GM12878 (cell line): ENCODE measurements around the gene BNC2. TPM values are rescaled to one million over a fixed set of nuclear protein-coding genes. Genes with fewer than 3 reads are reported as not detected.

Experiments
- ATAC-seq: fragments of 200-7000 bp; cut with Tn5 transposase; 3 replicates; pipeline ENCODE4 v1.9.1; 2020; ENCODE audit warnings: mild to moderate bottlenecking, moderate library complexity
- BruUV-seq: library from RNA; stranded (reverse); fragments of 400-500 nt; replicated peaks from 2 replicates; lab custom pipeline; 2021; lab: Mats Ljungman, UMichigan
- CTCF ChIA-PET: fragments of 300-600 bp; sonication (Branson Sonifier 250); formaldehyde crosslinking; extraction: SDS; loops from one replicate; lab custom pipeline; 2021; ENCODE audit warnings: inconsistent platforms; lab: Yijun Ruan, JAX
- POLR2A ChIA-PET: fragments of 350-600 bp; formaldehyde crosslinking; extraction: SDS; loops from one replicate; lab custom pipeline; 2021; ENCODE audit warnings: inconsistent platforms; lab: Charles Lee
- RAD21 ChIA-PET: fragments of 300-600 bp; sonication (Branson Sonifier 250); formaldehyde crosslinking; loops from one replicate; lab custom pipeline; 2023; ENCODE audit warnings: antibody characterized with exemption; ENCODE audit not compliant: unreplicated experiment; lab: Charles Lee
- SMC1A ChIA-PET: fragments of 300-600 bp; sonication (Branson Sonifier 250); formaldehyde crosslinking; loops from one replicate; lab custom pipeline; 2023; ENCODE audit not compliant: unreplicated experiment, uncharacterized antibody; lab: Charles Lee
- DNase-seq: peaks from one replicate; pipeline ENCODE4 v3.0.0-alpha.2; 2011; ENCODE audit warnings: low read depth, low spot score
- FAIRE-seq: peaks from 3 replicates; lab custom pipeline; 2011; peaks lifted over from hg19 to GRCh38; lab: Jason Lieb, UNC
- H2AFZ ChIP-seq: 2 replicates; pipeline ENCODE4 v1.6.0; 2011; ENCODE audit warnings: low read depth, low read length, control low read depth; ENCODE audit not compliant: control insufficient read depth
- H3K27ac ChIP-seq: 2 replicates; pipeline ENCODE4 v1.5.1; 2011; ENCODE audit warnings: control low read depth; ENCODE audit not compliant: control insufficient read depth, insufficient read depth
- H3K27me3 ChIP-seq, 2 experiments: replicated peaks in 1 of 2; 2 replicates each; pipeline versions ENCODE4 v1.6.0 to v1.6.1; 2011; ENCODE audit warnings: low read length in 1 of 2; ENCODE audit not compliant: control insufficient read depth in 2 of 2, insufficient read depth in 2 of 2
- H3K36me3 ChIP-seq, 2 experiments: 2 replicates each; pipeline ENCODE4 v1.5.1; 2011; ENCODE audit warnings: low read length in 1 of 2; ENCODE audit not compliant: control insufficient read depth in 2 of 2, insufficient read depth in 2 of 2
- H3K4me1 ChIP-seq: 2 replicates; pipeline ENCODE4 v1.6.1; 2011; ENCODE audit warnings: mild to moderate bottlenecking, low read length, moderate library complexity, mixed read lengths; ENCODE audit not compliant: control insufficient read depth, insufficient read depth
- H3K4me2 ChIP-seq: 2 replicates; pipeline ENCODE4 v1.6.0; 2011; ENCODE audit warnings: control low read depth; ENCODE audit not compliant: control insufficient read depth, insufficient read depth
- H3K4me3 ChIP-seq: fragments of 200-600 bp; sonication (generic); 2 replicates; pipeline ENCODE4 v1.5.1; 2016
- H3K79me2 ChIP-seq: 2 replicates; pipeline ENCODE4 v1.6.0; 2011; ENCODE audit warnings: low read length; ENCODE audit not compliant: control insufficient read depth, insufficient read depth
- H3K9ac ChIP-seq: 2 replicates; pipeline ENCODE4 v1.8.0; 2011; ENCODE audit warnings: low read length, control low read depth, mixed read lengths; ENCODE audit not compliant: control insufficient read depth, insufficient read depth
- H3K9me3 ChIP-seq: replicated peaks from 3 replicates; pipeline ENCODE4 v1.5.1; 2011; ENCODE audit warnings: mild to moderate bottlenecking, low read length; ENCODE audit not compliant: control insufficient read depth, insufficient read depth
- H4K20me1 ChIP-seq: 2 replicates; pipeline ENCODE4 v1.6.0; 2011; ENCODE audit not compliant: control insufficient read depth, insufficient read depth
- ASH2L ChIP-seq: fragments of 300-600, 200-600 bp; sonication (generic); IDR thresholded peaks from 2 replicates; pipeline ENCODE4 v1.6.1; 2017; ENCODE audit warnings: low read depth, mild to moderate bottlenecking, borderline replicate concordance
- CBFB ChIP-seq: IDR thresholded peaks from 2 replicates; pipeline ENCODE4 v1.6.1; 2016; ENCODE audit warnings: antibody characterized with exemption, low read depth
- CHD2 ChIP-seq: IDR thresholded peaks from 2 replicates; pipeline ENCODE4 v1.6.1; 2011; ENCODE audit warnings: low read depth, low read length, improper control_type of control experiment, borderline replicate concordance
- CREB1 ChIP-seq: IDR thresholded peaks from 2 replicates; pipeline ENCODE4 v1.6.1; 2012; ENCODE audit warnings: low read depth, mild to moderate bottlenecking, inconsistent platforms
- JUND ChIP-seq: IDR thresholded peaks from 2 replicates; pipeline ENCODE4 v1.6.1; 2012; ENCODE audit warnings: low read depth, mild to moderate bottlenecking, low read length, improper control_type of control experiment, moderate library complexity
- MEF2B ChIP-seq: fragments of 450-650 bp; IDR thresholded peaks from 2 replicates; pipeline ENCODE4 v1.6.1; 2018; ENCODE audit warnings: mild to moderate bottlenecking, moderate library complexity; ENCODE audit not compliant: partially characterized antibody, poor library complexity, severe bottlenecking
- NFXL1 ChIP-seq: fragments of 450-650 bp; IDR thresholded peaks from 2 replicates; pipeline ENCODE4 v1.6.1; 2017; ENCODE audit warnings: antibody characterized with exemption, mild to moderate bottlenecking, borderline replicate concordance
- POLR2A ChIP-seq: IDR thresholded peaks from 2 replicates; pipeline ENCODE4 v1.6.1; 2011; ENCODE audit warnings: low read depth, mild to moderate bottlenecking, low read length
- POLR2AphosphoS2 ChIP-seq: IDR thresholded peaks from 2 replicates; pipeline ENCODE4 v1.6.1; 2011; ENCODE audit warnings: low read depth, mild to moderate bottlenecking, low read length, improper control_type of control experiment, moderate library complexity
- RB1 ChIP-seq: fragments of 450-650 bp; formaldehyde crosslinking; IDR thresholded peaks from 2 replicates; pipeline ENCODE4 v1.6.1; 2017; ENCODE audit warnings: mild to moderate bottlenecking, borderline replicate concordance
- STAT1 ChIP-seq: fragments of 450-650 bp; conservative IDR thresholded peaks from 2 replicates; pipeline ENCODE4 v1.6.1; 2014; ENCODE audit warnings: antibody characterized with exemption, mild to moderate bottlenecking
- STAT3 ChIP-seq: IDR thresholded peaks from 2 replicates; pipeline ENCODE4 v1.6.1; 2011; ENCODE audit warnings: low read depth, low read length, improper control_type of control experiment
- TCF7 ChIP-seq: IDR thresholded peaks from 2 replicates; pipeline ENCODE4 v1.6.1; 2014; ENCODE audit warnings: antibody characterized with exemption, borderline replicate concordance
- USF1 ChIP-seq: IDR thresholded peaks from 2 replicates; pipeline ENCODE4 v1.6.1; 2011; ENCODE audit warnings: borderline replicate concordance, low read depth, mild to moderate bottlenecking, moderate library complexity, mixed read lengths, low read length; ENCODE audit not compliant: insufficient read depth; ENCODE audit errors: extremely low read length
- ZBED1 ChIP-seq: IDR thresholded peaks from 2 replicates; pipeline ENCODE4 v1.6.1; 2016; ENCODE audit warnings: borderline replicate concordance
- ZBTB4 ChIP-seq: fragments of 450-650 bp; formaldehyde crosslinking; IDR thresholded peaks from 2 replicates; pipeline ENCODE4 v1.4.0; 2022; ENCODE audit warnings: mild to moderate bottlenecking, moderate library complexity
- ZBTB40 ChIP-seq: fragments of 450-650 bp; IDR thresholded peaks from 2 replicates; pipeline ENCODE4 v1.6.1; 2016; ENCODE audit warnings: mild to moderate bottlenecking, moderate library complexity, borderline replicate concordance
- ZNF217 ChIP-seq: fragments of 450-650 bp; IDR thresholded peaks from 2 replicates; pipeline ENCODE4 v1.6.1; 2017; ENCODE audit warnings: antibody characterized with exemption, mild to moderate bottlenecking
- ZNF622 ChIP-seq: fragments of 450-650 bp; IDR thresholded peaks from 2 replicates; pipeline ENCODE4 v1.6.1; 2017; ENCODE audit warnings: mild to moderate bottlenecking, inconsistent platforms
- WGBS: methylation state at CpG from one replicate; pipeline ENCODE4 v1.1.6; 2016; ENCODE audit warnings: low lambda C conversion rate; ENCODE audit not compliant: insufficient replicate concordance, insufficient coverage; ENCODE audit errors: missing lambda C conversion rate; 5-methylcytosine and 5-hydroxymethylcytosine counted together
- in situ Hi-C: fragments of 300-500 bp; cut with MboI; formaldehyde crosslinking; loops from 9 replicates; pipeline ENCODE4 v1.14.3; 2018; ENCODE audit warnings: mixed read lengths
- intact Hi-C: fragments of 100-400 bp; cut with micrococcal nuclease; formaldehyde crosslinking; loops from one replicate; pipeline ENCODE4 v1.14.2; 2022; ENCODE audit not compliant: unreplicated experiment
- polyA plus RNA-seq, 11 experiments: library from polyadenylated mRNA; depleted of rRNA in 4 of 11; unstranded in 6 of 11; stranded (reverse) in 5 of 11; fragments of >200 nt; fragmentation: Nextera tagmentation in 4 of 11; fragmentation: Illumina TruSeq in 1 of 11; extraction: Ambion mirVana in 4 of 11; extraction: Trizol in 1 of 11; gene quantifications; 1 replicate in 1 of 11; 2 replicates in 10 of 11; pipeline versions ENCODE4 v1.2.1 to v1.2.3, GENCODE V29; 2011 to 2016; ENCODE audit warnings: inconsistent platforms in 2 of 11, missing spikeins in 2 of 11, low read depth in 1 of 11
- total RNA-seq, 4 experiments: library from RNA; depleted of rRNA in 3 of 4; stranded (reverse); fragments of >200 nt in 3 of 4; fragmentation: Illumina TruSeq in 1 of 4; extraction: Trizol in 1 of 4; gene quantifications; 2 replicates each; pipeline versions ENCODE4 v1.2.1 to v1.2.3, GENCODE V29; 2013 to 2021

BNC2 gene
- total and polyA plus RNA-seq, 10 of the 15 experiments (the other 5 are each of a cell fraction or from before 2014, with no cell fraction given) = 0.05 to 14.5 (median 0.26) TPM

- ChIA-PET CTCF (no interaction called here), RAD21 (no interaction called here), POLR2A (interaction anchor here (0.7 kb wide), 1 partner anchor 158 kb away, joined by 3 read pairs; no protein-coding TSS in a partner anchor), SMC1A (interaction anchor here (0.7 to 1.5 kb wide), 2 partner anchors 9 to 285 kb away, joined by 3 to 5 read pairs; no protein-coding TSS in a partner anchor)
- no peak overlapping the region for H2AFZ ChIP-seq
- ATAC-seq (no peak), DNase-seq (no peak), FAIRE-seq (no peak)
- no TSS peak for BruUV-seq
- no peaks in the 10 kb centered on the region for H3K4me1 ChIP-seq
- TF ChIP-seq CREB1 = no peak
- no peak for TF ChIP-seq RB1
- no peak for TF ChIP-seq USF1
- no peak for TF ChIP-seq MEF2B
- no peak for TF ChIP-seq ZNF217
- no peak for TF ChIP-seq ZBED1
- no peak for TF ChIP-seq STAT3
- no peak for TF ChIP-seq CHD2
- no peak for TF ChIP-seq ASH2L
- TF ChIP-seq POLR2A = no peak
- no peak for TF ChIP-seq POLR2AphosphoS2
- no peak for TF ChIP-seq STAT1
- TF ChIP-seq TCF7 = no peak
- no peak for TF ChIP-seq NFXL1
- no peak for TF ChIP-seq ZNF622
- no peak for TF ChIP-seq ZBTB40
- TF ChIP-seq CBFB = no peak
- no peak for TF ChIP-seq ZBTB4 (CRISPR knock-in tag)
- TF ChIP-seq JUND = no peak
- 39% methylated on average over 5 of the region's 5 CpGs for WGBS
- in situ Hi-C loops = no loop called here
- H3K27ac ChIP-seq = no peak overlapping the region
- H3K4me3 ChIP-seq = no peak overlapping the region
- no peaks in the 10 kb centered on the region for H3K27me3 ChIP-seq
- no peaks in the 10 kb centered on the region for H3K9me3 ChIP-seq
- no peaks in the 10 kb centered on the region for H3K79me2 ChIP-seq
- no peak overlapping the region for H3K4me2 ChIP-seq
- H3K9ac ChIP-seq = no peak overlapping the region
- no peaks in the 10 kb centered on the region for H3K36me3 ChIP-seq
- intact Hi-C loops = no loop called here
- no peaks in the 10 kb centered on the region for H4K20me1 ChIP-seq
Observed at GRCh38 chr9:16591092-16591491, 279.4 kb downstream of the BNC2 start.
